ENCODE results near the gene MRPS25. TPM values are rescaled to one million over a fixed set of nuclear protein-coding genes. Genes with fewer than 3 reads are reported as not detected.
A peak's percentile ranks its signal among the peaks of the same experiment; 100 is the strongest.

Gene MRPS25
- total and polyA plus RNA-seq, 9 of the 15 experiments (the other 6 are each of a cell fraction or from before 2014, with no cell fraction given) = 34.3 to 129 (median 78.2) TPM

DNA sequence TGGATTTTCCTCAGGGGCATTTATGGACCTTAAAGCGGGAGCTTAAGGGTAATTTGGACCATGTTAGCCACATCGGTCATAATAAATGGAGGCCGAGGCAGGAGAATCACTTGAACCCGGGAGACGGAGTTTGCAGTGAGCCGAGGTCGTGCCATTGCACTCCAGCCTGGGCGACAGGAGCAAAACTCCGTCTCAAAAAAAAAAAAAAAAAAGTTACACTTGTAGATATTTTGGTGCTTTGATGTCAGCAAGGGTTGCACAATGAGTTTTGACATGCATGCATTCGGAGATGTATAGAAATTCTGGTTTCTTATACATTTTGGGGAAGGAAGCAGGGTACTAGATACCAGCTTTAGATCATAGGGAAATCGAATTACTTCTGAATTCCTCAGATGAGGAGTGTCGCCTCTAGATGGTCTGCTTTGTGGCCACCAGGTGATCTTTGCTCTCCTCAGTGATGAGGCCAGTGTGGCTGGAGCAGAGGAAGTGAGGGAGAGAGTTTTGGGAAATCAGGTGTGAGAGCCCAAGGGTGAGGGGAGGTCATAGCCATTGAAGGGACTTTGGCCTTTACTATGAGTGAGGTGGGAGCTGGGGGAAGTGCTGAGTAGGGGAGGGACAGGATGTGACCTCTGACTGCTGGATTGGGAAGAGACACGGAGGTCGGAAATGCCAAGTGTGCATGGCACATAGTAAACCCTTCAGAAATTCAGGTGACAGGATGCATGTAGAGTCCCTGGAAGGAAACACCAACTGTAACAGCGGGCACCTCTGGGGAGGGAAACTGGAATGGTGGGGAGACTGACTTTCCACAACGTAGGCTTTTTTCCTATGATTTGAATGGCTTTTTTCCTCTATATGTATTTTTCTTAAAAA, 42.2 kb upstream of the MRPS25 start (continued):
- TF ChIP-seq, protein P1, sequence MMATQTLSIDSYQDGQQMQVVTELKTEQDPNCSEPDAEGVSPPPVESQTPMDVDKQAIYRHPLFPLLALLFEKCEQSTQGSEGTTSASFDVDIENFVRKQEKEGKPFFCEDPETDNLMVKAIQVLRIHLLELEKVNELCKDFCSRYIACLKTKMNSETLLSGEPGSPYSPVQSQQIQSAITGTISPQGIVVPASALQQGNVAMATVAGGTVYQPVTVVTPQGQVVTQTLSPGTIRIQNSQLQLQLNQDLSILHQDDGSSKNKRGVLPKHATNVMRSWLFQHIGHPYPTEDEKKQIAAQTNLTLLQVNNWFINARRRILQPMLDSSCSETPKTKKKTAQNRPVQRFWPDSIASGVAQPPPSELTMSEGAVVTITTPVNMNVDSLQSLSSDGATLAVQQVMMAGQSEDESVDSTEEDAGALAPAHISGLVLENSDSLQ (IDR thresholded peaks at IDR 0.05) = no peak
- TF ChIP-seq MCM2 (IDR thresholded peaks at IDR 0.05; ENCODE audit: low read depth) = no peak
- no peak for TF ChIP-seq SMARCC2 (IDR thresholded peaks at IDR 0.05; ENCODE audit: low read depth)
- TF ChIP-seq ILF3 (IDR thresholded peaks at IDR 0.05; ENCODE audit: borderline replicate concordance) = no peak
- TF ChIP-seq GTF2A2 (tag; IDR thresholded peaks at IDR 0.05) = no peak

GRCh38 chr3:15102836-15103235, 37.7 kb upstream of the MRPS25 start:
- Histone ChIP-seq H3K27ac (ENCODE audit: extremely low read depth, low read depth, low read length) (no peak overlapping the region), H3K4me2 (ENCODE audit: insufficient read depth, low read length) (no peak overlapping the region), H3K9me3 (replicated peaks; ENCODE audit: control insufficient read depth, insufficient read depth, low read depth, low read length) (no peaks in the 10 kb centered on the region), H3K27me3 (ENCODE audit: control insufficient read depth in 2 of 2, insufficient read depth in 2 of 2, low read length in 2 of 2) (peaks cover 0 to 2% of the 10 kb centered on the region in 2 experiments; a peak in 2 of 5 replicates), H3K36me3 (ENCODE audit: control insufficient read depth, insufficient read depth, low read length) (no peaks in the 10 kb centered on the region; the same call in 2 of the 3 replicates), H3K4me3 (no peak overlapping the region), H3K79me2 (ENCODE audit: control insufficient read depth, insufficient read depth, low read length) (peaks cover 12% of the 10 kb centered on the region), H2AFZ (ENCODE audit: low read depth, low read length) (no peak overlapping the region), H3K9me1 (ENCODE audit: control insufficient read depth, insufficient read depth, low read length) (no peaks in the 10 kb centered on the region), H3K9ac (ENCODE audit: insufficient read depth in 1 of 2, low read depth in 2 of 2, low read length in 2 of 2) (no peak overlapping the region), H4K20me1 (replicated peaks; ENCODE audit: control insufficient read depth, insufficient read depth, low read length) (0 out of 2 replicates have a peak, but pooled peaks cover 1% of the 10 kb centered on the region), H3K4me1 (replicated peaks in 1 of 2; ENCODE audit: control insufficient read depth in 2 of 2, insufficient read depth in 2 of 2, low read length in 2 of 2) (peaks cover 12 to 20% of the 10 kb centered on the region in 2 experiments)
- ATAC-seq (no peak), FAIRE-seq (no peak), DNase-seq (ENCODE audit: extremely low read depth in 1 of 4, low spot score in 3 of 4) (no peak)
- TF ChIP-seq MAFG (tag; conservative IDR thresholded peaks at IDR 0.05) (peak; percentile 26; the same call in 1 of the 2 replicates), ZNF444 (CRISPR knock-in tag; IDR thresholded peaks at IDR 0.05) (no peak), C11orf30 (IDR thresholded peaks at IDR 0.05; ENCODE audit: low read depth) (peak; percentile 34; the same call in 1 of the 2 replicates), CEBPG (CRISPR knock-in tag; IDR thresholded peaks at IDR 0.05) (no peak), CEBPG (tag; conservative IDR thresholded peaks at IDR 0.05 in 1 of 2, IDR thresholded peaks at IDR 0.05 in 1 of 2) (no peak), CBX8 (IDR thresholded peaks at IDR 0.05; ENCODE audit: borderline replicate concordance, extremely low read depth, low read depth, low read length, poor library complexity, severe bottlenecking) (no peak), ZNF282 (CRISPR knock-in tag; IDR thresholded peaks at IDR 0.05) (no peak), BCL6 (CRISPR knock-in tag; IDR thresholded peaks at IDR 0.05) (no peak), MAFF (IDR thresholded peaks at IDR 0.05; ENCODE audit: low read length) (peak; percentile 4; the same call in 1 of the 2 replicates), ZNF316 (IDR thresholded peaks at IDR 0.05) (peak; percentile 69)
- 72% methylated on average over 3 of the region's 3 CpGs for WGBS (ENCODE audit: insufficient coverage, low coverage, missing lambda C conversion rate)
- ChIA-PET POLR2A (no interaction called here), CTCF (ENCODE audit: low intra/inter-chr PET ratio) (no interaction called here)
- BruUV-seq (replicated peaks) = no TSS peak
- in situ Hi-C loops (cut with MboI) = no loop called here
- intact Hi-C loops (cut with micrococcal nuclease) = no loop called here

Measured in K562 (cell line).